ENCODE results near the gene CACNA1A.

GRCh38 chr19:13363245-13363644 lies 143.0 kb downstream of the CACNA1A start:
- no peak for TF ChIP-seq CTCF (IDR thresholded peaks at IDR 0.05; ENCODE audit: poor library complexity)
- no peak for TF ChIP-seq EZH2phosphoT487 (IDR thresholded peaks at IDR 0.05; ENCODE audit: low read depth, severe bottlenecking, unreplicated experiment)
- TF ChIP-seq EZH2 (IDR thresholded peaks at IDR 0.05; ENCODE audit: borderline replicate concordance) = no peak
